Loucy (cell line): ENCODE measurements around the gene MAP4K3.

Experiments used
- EZH2phosphoT487 ChIP-seq: fragments of 200-600 bp; IDR thresholded peaks from 2 replicates; pipeline ENCODE4 v1.6.1; 2018; ENCODE audit warnings: antibody characterized with exemption, mild to moderate bottlenecking, moderate library complexity, borderline replicate concordance
- TF ChIP-seq, protein P1 (sequence below): fragments of 200-600 bp; sonication (generic); conservative IDR thresholded peaks from 2 replicates; pipeline ENCODE4 v1.5.1; 2014; ENCODE audit warnings: mild to moderate bottlenecking, antibody characterized with exemption, low read length

- TF ChIP-seq, protein P1, sequence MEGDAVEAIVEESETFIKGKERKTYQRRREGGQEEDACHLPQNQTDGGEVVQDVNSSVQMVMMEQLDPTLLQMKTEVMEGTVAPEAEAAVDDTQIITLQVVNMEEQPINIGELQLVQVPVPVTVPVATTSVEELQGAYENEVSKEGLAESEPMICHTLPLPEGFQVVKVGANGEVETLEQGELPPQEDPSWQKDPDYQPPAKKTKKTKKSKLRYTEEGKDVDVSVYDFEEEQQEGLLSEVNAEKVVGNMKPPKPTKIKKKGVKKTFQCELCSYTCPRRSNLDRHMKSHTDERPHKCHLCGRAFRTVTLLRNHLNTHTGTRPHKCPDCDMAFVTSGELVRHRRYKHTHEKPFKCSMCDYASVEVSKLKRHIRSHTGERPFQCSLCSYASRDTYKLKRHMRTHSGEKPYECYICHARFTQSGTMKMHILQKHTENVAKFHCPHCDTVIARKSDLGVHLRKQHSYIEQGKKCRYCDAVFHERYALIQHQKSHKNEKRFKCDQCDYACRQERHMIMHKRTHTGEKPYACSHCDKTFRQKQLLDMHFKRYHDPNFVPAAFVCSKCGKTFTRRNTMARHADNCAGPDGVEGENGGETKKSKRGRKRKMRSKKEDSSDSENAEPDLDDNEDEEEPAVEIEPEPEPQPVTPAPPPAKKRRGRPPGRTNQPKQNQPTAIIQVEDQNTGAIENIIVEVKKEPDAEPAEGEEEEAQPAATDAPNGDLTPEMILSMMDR, result no peak
- no peak for TF ChIP-seq EZH2phosphoT487
Measured at GRCh38 chr2:39435741-39436591, 1.1 kb downstream of the MAP4K3 start.
